HEK293 (cell line): ENCODE measurements around the gene EGFL8.

Experiments
- EGR2 ChIP-seq: fragments of 450-650 bp; formaldehyde crosslinking; IDR thresholded peaks from 2 replicates; pipeline ENCODE4 v1.5.1; 2016; ENCODE audit warnings: low read depth, missing biosample characterization, missing genetic modification characterization
- GLIS1 ChIP-seq: fragments of 450-650 bp; formaldehyde crosslinking; IDR thresholded peaks from 2 replicates; pipeline ENCODE4 v1.5.1; 2016; ENCODE audit warnings: missing biosample characterization, missing genetic modification characterization
- GLIS2 ChIP-seq: fragments of 450-650 bp; formaldehyde crosslinking; IDR thresholded peaks from 2 replicates; pipeline ENCODE4 v1.5.1; 2016; ENCODE audit warnings: missing biosample characterization, missing genetic modification characterization
- HOXA7 ChIP-seq: sonication (generic); formaldehyde crosslinking; IDR thresholded peaks from 2 replicates; pipeline ENCODE4 v1.8.1; 2022; ENCODE audit warnings: missing genetic modification reagents, borderline replicate concordance
- KLF17 ChIP-seq: fragments of 450-650 bp; formaldehyde crosslinking; IDR thresholded peaks from 2 replicates; pipeline ENCODE4 v1.5.1; 2016; ENCODE audit warnings: missing biosample characterization, missing genetic modification characterization
- PATZ1 ChIP-seq: fragments of 450-650 bp; formaldehyde crosslinking; IDR thresholded peaks from 2 replicates; pipeline ENCODE4 v1.5.1; 2016; ENCODE audit warnings: missing biosample characterization, missing genetic modification characterization
- PRDM4 ChIP-seq: fragments of 450-650 bp; formaldehyde crosslinking; IDR thresholded peaks from 2 replicates; pipeline ENCODE4 v1.5.1; 2017; ENCODE audit warnings: missing biosample characterization, missing genetic modification characterization
- ZBTB49 ChIP-seq: fragments of 450-650 bp; formaldehyde crosslinking; IDR thresholded peaks from 2 replicates; pipeline ENCODE4 v1.5.1; 2016; ENCODE audit warnings: missing biosample characterization, missing genetic modification characterization, low read depth
- ZFP69B ChIP-seq: fragments of 450-650 bp; formaldehyde crosslinking; IDR thresholded peaks from 2 replicates; pipeline ENCODE4 v1.5.1; 2016; ENCODE audit warnings: missing biosample characterization, missing genetic modification characterization
- ZNF394 ChIP-seq: fragments of 450-650 bp; formaldehyde crosslinking; IDR thresholded peaks from 2 replicates; pipeline ENCODE4 v1.5.1; 2016; ENCODE audit warnings: missing biosample characterization, missing genetic modification characterization, mild to moderate bottlenecking, moderate library complexity, borderline replicate concordance
- ZNF423 ChIP-seq: fragments of 450-650 bp; formaldehyde crosslinking; IDR thresholded peaks from 2 replicates; pipeline ENCODE4 v1.5.1; 2016; ENCODE audit warnings: missing biosample characterization, missing genetic modification characterization
- ZNF513 ChIP-seq: fragments of 450-650 bp; IDR thresholded peaks from 2 replicates; pipeline ENCODE4 v1.5.1; 2018; ENCODE audit warnings: missing biosample characterization, missing genetic modification characterization
- ZNF626 ChIP-seq: fragments of 450-650 bp; sonication (Bioruptor Pico); formaldehyde crosslinking; IDR thresholded peaks from 2 replicates; pipeline ENCODE4 v1.5.1; 2018; ENCODE audit warnings: missing biosample characterization, missing genetic modification characterization, inconsistent platforms
- ZNF639 ChIP-seq: fragments of 450-650 bp; formaldehyde crosslinking; IDR thresholded peaks from 2 replicates; pipeline ENCODE4 v1.5.1; 2016; ENCODE audit warnings: missing biosample characterization, missing genetic modification characterization
- ZXDB ChIP-seq: fragments of 450-650 bp; formaldehyde crosslinking; IDR thresholded peaks from 2 replicates; pipeline ENCODE4 v1.5.1; 2016; ENCODE audit warnings: missing biosample characterization, missing genetic modification characterization

Gene EGFL8

GRCh38 chr6:32190054-32190851 is 25.9 kb downstream of the EGFL8 start, which contains the start of gene PBX2 (continued):
- TF ChIP-seq ZNF513 (tag by site-specific recombination), result peak; percentile 87
- peak; percentile 56; the same call in 1 of the 2 replicates for TF ChIP-seq ZFP69B
- peak; percentile 26; the same call in 1 of the 2 replicates for TF ChIP-seq PRDM4 (tag by site-specific recombination)
- peak; percentile 77; the same call in 1 of the 2 replicates for TF ChIP-seq ZNF639
- TF ChIP-seq ZNF394 (tag by site-specific recombination), result peak; percentile 97
- TF ChIP-seq ZNF423 (tag by site-specific recombination), result peak; percentile 45
- TF ChIP-seq KLF17 (tag by site-specific recombination), result peak; percentile 79; the same call in 1 of the 2 replicates
- TF ChIP-seq ZXDB, result peak; percentile 77
- peak; percentile 95 for TF ChIP-seq EGR2 (tag by site-specific recombination)
- TF ChIP-seq ZBTB49 (tag by site-specific recombination), result no peak
- peak; percentile 97 for TF ChIP-seq PATZ1 (tag by site-specific recombination)
- TF ChIP-seq HOXA7 (CRISPR knock-in tag), result no peak
- no peak for TF ChIP-seq ZNF626
- peak; percentile 79 for TF ChIP-seq GLIS2 (tag by site-specific recombination)
- peak; percentile 67 for TF ChIP-seq GLIS1 (tag by site-specific recombination)
